A549 (cell line): ENCODE measurements around the gene JAGN1. TPM values are rescaled to one million over a fixed set of nuclear protein-coding genes. Genes with fewer than 3 reads are reported as not detected.
"Not testable (repeated sequence)": the region's sequence is repeated elsewhere in the genome, so short reads cannot be mapped to it uniquely, and the experiment has no call there.

ENCODE experiments used
- ATAC-seq, 2 experiments: fragments of 200-7000 bp in 1 of 2; fragments of >200 bp in 1 of 2; cut with Nextera tagmentation in 1 of 2; cut with Tn5 transposase in 1 of 2; 3 replicates each; pipeline versions ENCODE4 v1.8.0 to v1.9.1; 2018 to 2020; ENCODE audit warnings: mild to moderate bottlenecking in 1 of 2, moderate library complexity in 1 of 2
- CTCF ChIA-PET: fragments of 300-600 bp; sonication (Branson Sonifier 250); formaldehyde crosslinking; extraction: SDS; loops from one replicate; lab custom pipeline; 2021; ENCODE audit warnings: antibody characterized with exemption, inconsistent platforms; lab: Yijun Ruan, JAX
- POLR2A ChIA-PET: fragments of 350-600 bp; formaldehyde crosslinking; extraction: SDS; loops from one replicate; lab custom pipeline; 2021; ENCODE audit warnings: antibody characterized with exemption, inconsistent platforms; lab: Yijun Ruan, JAX
- DNase-seq, 2 experiments: peaks; one replicate each; pipeline versions ENCODE4 v3.0.0 to v3.0.0-alpha.2; 2011 to 2016; ENCODE audit warnings: low read depth in 1 of 2, low spot score in 1 of 2
- FAIRE-seq: peaks from 2 replicates; lab custom pipeline; 2011; peaks lifted over from hg19 to GRCh38; lab: Jason Lieb, UNC
- H3K27ac ChIP-seq, 2 experiments: fragments of >200 bp; sonication (Bioruptor Twin); formaldehyde crosslinking; 3 replicates each; pipeline ENCODE4 v1.5.1; 2016 to 2017
- H3K4me1 ChIP-seq: fragments of >200 bp; sonication (Bioruptor Twin); formaldehyde crosslinking; 3 replicates; pipeline ENCODE4 v1.6.1; 2016
- H3K4me2 ChIP-seq: fragments of >200 bp; sonication (Bioruptor Twin); formaldehyde crosslinking; 3 replicates; pipeline ENCODE4 v1.6.1; 2016
- H3K4me3 ChIP-seq: fragments of >200 bp; sonication (Bioruptor Twin); formaldehyde crosslinking; 3 replicates; pipeline ENCODE4 v1.5.1; 2016
- H3K9me3 ChIP-seq: fragments of >200 bp; sonication (Bioruptor Twin); formaldehyde crosslinking; 3 replicates; pipeline ENCODE4 v1.6.1; 2016
- CBX8 ChIP-seq: fragments of 200-600 bp; sonication (generic); IDR thresholded peaks from 2 replicates; pipeline ENCODE4 v1.6.1; 2016
- CEBPB ChIP-seq, 2 experiments: fragments of >200 bp in 1 of 2; sonication (Bioruptor Twin) in 1 of 2; formaldehyde crosslinking in 1 of 2; IDR thresholded peaks; 2 replicates each; pipeline ENCODE4 v1.6.1; 2012 to 2016
- CHD2 ChIP-seq: fragments of 150-350 bp; IDR thresholded peaks from 2 replicates; pipeline ENCODE4 v1.6.1; 2014; ENCODE audit warnings: low read length; ENCODE audit not compliant: partially characterized antibody
- ESRRA ChIP-seq: fragments of 150-350 bp; IDR thresholded peaks from 2 replicates; pipeline ENCODE4 v1.6.1; 2014; ENCODE audit warnings: mild to moderate bottlenecking, low read length, borderline replicate concordance
- FOSL2 ChIP-seq, 2 experiments: fragments of 450-650 bp in 1 of 2; fragments of >200 bp in 1 of 2; sonication (Bioruptor Twin) in 1 of 2; formaldehyde crosslinking; IDR thresholded peaks; 2 replicates each; pipeline versions ENCODE4 v1.5.0 to v1.6.1; 2016 to 2020; ENCODE audit warnings: mild to moderate bottlenecking in 1 of 2, moderate library complexity in 1 of 2
- FOXS1 ChIP-seq: fragments of 250-450 bp; sonication (Bioruptor Pico); IDR thresholded peaks from 2 replicates; pipeline ENCODE4 v1.5.0; 2020; ENCODE audit warnings: mild to moderate bottlenecking, moderate library complexity
- GATA3 ChIP-seq: IDR thresholded peaks from 2 replicates; pipeline ENCODE4 v1.6.1; 2012; ENCODE audit warnings: borderline replicate concordance
- NR3C1 ChIP-seq: fragments of >200 bp; sonication (Bioruptor Twin); formaldehyde crosslinking; IDR thresholded peaks from 3 replicates; pipeline ENCODE4 v1.6.1; 2017
- USF2 ChIP-seq: fragments of 450-650 bp; IDR thresholded peaks from 2 replicates; pipeline ENCODE4 v1.6.1; 2014; ENCODE audit warnings: antibody characterized with exemption
- ZFP36 ChIP-seq: fragments of 450-650 bp; IDR thresholded peaks from 2 replicates; pipeline ENCODE4 v1.6.1; 2014; ENCODE audit warnings: borderline replicate concordance; ENCODE audit not compliant: partially characterized antibody
- ZSCAN20 ChIP-seq: fragments of 250-450 bp; sonication (Bioruptor Pico); IDR thresholded peaks from 2 replicates; pipeline ENCODE4 v1.8.0; 2022; ENCODE audit warnings: mild to moderate bottlenecking, moderate library complexity
- WGBS: methylation state at CpG from one replicate; pipeline ENCODE4 v1.1.6; 2017; ENCODE audit errors: missing lambda C conversion rate; 5-methylcytosine and 5-hydroxymethylcytosine counted together
- polyA plus RNA-seq, 4 experiments: library from polyadenylated mRNA; depleted of rRNA in 3 of 4; stranded (reverse); fragments of >200 nt; fragmentation: RNase III in 1 of 4; extraction: RNeasy Plus Mini Kit Qiagen cat#74134 plus additional on column Dnase treatment in 1 of 4; gene quantifications; 2 replicates in 3 of 4; 3 replicates in 1 of 4; pipeline ENCODE4 v1.2.3, GENCODE V29; 2011 to 2017
- TF ChIP-seq, protein P1 (sequence below): fragments of >200 bp; sonication (Bioruptor Twin); formaldehyde crosslinking; IDR thresholded peaks from 3 replicates; pipeline ENCODE4 v1.5.1; 2016
- TF ChIP-seq, protein P2 (sequence below): fragments of 200-600 bp; sonication (generic); IDR thresholded peaks from 2 replicates; pipeline ENCODE4 v1.6.1; 2016; ENCODE audit warnings: antibody characterized with exemption, mild to moderate bottlenecking, moderate library complexity

JAGN1 gene
- polyA plus RNA-seq, 2 of the 4 experiments (the other 2 are of a cell fraction), result 48.6 to 63.2 TPM

GRCh38 chr3:9899289-9899791 lies 8.9 kb downstream of the JAGN1 start:
- POLR2A ChIA-PET, result no interaction called here
- Histone ChIP-seq H3K27ac (peak overlapping the region; percentile 76 to 82; a peak in 5 of 6 replicates), H3K9me3 (no peaks in the 10 kb centered on the region), H3K4me1 (peaks cover 61% of the 10 kb centered on the region), H3K4me3 (no peak overlapping the region), H3K4me2 (peak overlapping the region; percentile 68)
- no peak for TF ChIP-seq GATA3
- no peak for TF ChIP-seq USF2
- no peak for TF ChIP-seq ZFP36
- no peak for TF ChIP-seq NR3C1
- TF ChIP-seq CBX8, result no peak
- no peak for TF ChIP-seq FOXS1 (CRISPR knock-in tag)
- DNase-seq (no peak), ATAC-seq (no peak), FAIRE-seq (no peak)
- WGBS, result 43% methylated on average over 3 of the region's 3 CpGs
- CTCF ChIA-PET, result interaction anchor here (1.7 kb wide), 1 partner anchor 14 kb away, joined by 5 read pairs; no protein-coding TSS in a partner anchor

DNA sequence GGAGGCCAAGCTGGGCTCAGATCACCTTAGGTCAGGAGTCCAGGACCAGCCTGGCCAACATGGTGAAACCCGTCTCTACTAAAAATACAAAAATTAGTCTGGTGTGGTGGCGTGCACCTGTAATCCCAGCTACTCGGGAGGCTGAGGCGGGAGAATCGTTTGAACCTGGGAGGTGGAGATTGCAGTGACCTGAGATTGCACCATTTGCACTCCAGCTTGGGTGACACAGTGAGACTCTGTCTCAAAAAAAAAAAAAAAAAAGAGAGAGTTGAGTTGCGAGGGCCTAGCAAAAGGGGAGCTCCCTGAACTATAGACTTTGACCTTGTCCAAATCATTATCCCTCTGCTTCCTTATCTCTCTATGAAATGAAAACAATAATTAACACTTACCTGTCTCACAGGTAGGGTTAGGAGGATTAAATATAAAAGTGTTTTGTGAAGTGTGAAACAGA lies 10.6 kb downstream of the JAGN1 start:
- not testable (repeated sequence) for H3K9me3 ChIP-seq, H3K4me2 ChIP-seq, ATAC-seq, H3K27ac ChIP-seq, H3K4me3 ChIP-seq, DNase-seq, FAIRE-seq
- WGBS, result 91% methylated on average over 6 of the region's 6 CpGs
- CTCF ChIA-PET, result interaction anchor here (0.6 to 3.9 kb wide), 10 partner anchors 10 to 52 kb away, joined by 3 to 18 read pairs (median 4); partner anchors contain the start of genes CRELD1 and JAGN1
- H3K4me1 ChIP-seq, result peaks cover 49% of the 10 kb centered on the region
- POLR2A ChIA-PET, result interaction anchor here (0.7 to 1.4 kb wide), 2 partner anchors 12 to 16 kb away, joined by 5 to 7 read pairs; no protein-coding TSS in a partner anchor

- TF ChIP-seq CHD2, result no peak
- TF ChIP-seq CEBPB (IDR thresholded peaks at IDR 0.05), result no peak
- TF ChIP-seq, protein P1, sequence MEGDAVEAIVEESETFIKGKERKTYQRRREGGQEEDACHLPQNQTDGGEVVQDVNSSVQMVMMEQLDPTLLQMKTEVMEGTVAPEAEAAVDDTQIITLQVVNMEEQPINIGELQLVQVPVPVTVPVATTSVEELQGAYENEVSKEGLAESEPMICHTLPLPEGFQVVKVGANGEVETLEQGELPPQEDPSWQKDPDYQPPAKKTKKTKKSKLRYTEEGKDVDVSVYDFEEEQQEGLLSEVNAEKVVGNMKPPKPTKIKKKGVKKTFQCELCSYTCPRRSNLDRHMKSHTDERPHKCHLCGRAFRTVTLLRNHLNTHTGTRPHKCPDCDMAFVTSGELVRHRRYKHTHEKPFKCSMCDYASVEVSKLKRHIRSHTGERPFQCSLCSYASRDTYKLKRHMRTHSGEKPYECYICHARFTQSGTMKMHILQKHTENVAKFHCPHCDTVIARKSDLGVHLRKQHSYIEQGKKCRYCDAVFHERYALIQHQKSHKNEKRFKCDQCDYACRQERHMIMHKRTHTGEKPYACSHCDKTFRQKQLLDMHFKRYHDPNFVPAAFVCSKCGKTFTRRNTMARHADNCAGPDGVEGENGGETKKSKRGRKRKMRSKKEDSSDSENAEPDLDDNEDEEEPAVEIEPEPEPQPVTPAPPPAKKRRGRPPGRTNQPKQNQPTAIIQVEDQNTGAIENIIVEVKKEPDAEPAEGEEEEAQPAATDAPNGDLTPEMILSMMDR, result no peak
- TF ChIP-seq FOSL2 (IDR thresholded peaks at IDR 0.05), result no peak
- TF ChIP-seq FOSL2 (CRISPR knock-in tag; IDR thresholded peaks at IDR 0.05), result no peak
- TF ChIP-seq, protein P2, sequence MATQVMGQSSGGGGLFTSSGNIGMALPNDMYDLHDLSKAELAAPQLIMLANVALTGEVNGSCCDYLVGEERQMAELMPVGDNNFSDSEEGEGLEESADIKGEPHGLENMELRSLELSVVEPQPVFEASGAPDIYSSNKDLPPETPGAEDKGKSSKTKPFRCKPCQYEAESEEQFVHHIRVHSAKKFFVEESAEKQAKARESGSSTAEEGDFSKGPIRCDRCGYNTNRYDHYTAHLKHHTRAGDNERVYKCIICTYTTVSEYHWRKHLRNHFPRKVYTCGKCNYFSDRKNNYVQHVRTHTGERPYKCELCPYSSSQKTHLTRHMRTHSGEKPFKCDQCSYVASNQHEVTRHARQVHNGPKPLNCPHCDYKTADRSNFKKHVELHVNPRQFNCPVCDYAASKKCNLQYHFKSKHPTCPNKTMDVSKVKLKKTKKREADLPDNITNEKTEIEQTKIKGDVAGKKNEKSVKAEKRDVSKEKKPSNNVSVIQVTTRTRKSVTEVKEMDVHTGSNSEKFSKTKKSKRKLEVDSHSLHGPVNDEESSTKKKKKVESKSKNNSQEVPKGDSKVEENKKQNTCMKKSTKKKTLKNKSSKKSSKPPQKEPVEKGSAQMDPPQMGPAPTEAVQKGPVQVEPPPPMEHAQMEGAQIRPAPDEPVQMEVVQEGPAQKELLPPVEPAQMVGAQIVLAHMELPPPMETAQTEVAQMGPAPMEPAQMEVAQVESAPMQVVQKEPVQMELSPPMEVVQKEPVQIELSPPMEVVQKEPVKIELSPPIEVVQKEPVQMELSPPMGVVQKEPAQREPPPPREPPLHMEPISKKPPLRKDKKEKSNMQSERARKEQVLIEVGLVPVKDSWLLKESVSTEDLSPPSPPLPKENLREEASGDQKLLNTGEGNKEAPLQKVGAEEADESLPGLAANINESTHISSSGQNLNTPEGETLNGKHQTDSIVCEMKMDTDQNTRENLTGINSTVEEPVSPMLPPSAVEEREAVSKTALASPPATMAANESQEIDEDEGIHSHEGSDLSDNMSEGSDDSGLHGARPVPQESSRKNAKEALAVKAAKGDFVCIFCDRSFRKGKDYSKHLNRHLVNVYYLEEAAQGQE, result no peak
- TF ChIP-seq ESRRA, result no peak
- TF ChIP-seq ZSCAN20 (CRISPR knock-in tag), result no peak
- TF ChIP-seq, all 56 proteins: peak for 0
- FAIRE-seq, result no peak
- no peak for ATAC-seq
- CTCF ChIA-PET, result interaction anchor here (0.6 to 3.9 kb wide), 10 partner anchors 9 to 53 kb away, joined by 3 to 18 read pairs (median 6); partner anchors contain the start of gene CRELD1
- Histone ChIP-seq H3K4me3 (no peak overlapping the region), H3K4me1 (peaks cover 40% of the 10 kb centered on the region), H3K9me3 (no peaks in the 10 kb centered on the region), H3K4me2 (no peak overlapping the region), H3K27ac (no peak overlapping the region)
- POLR2A ChIA-PET, result interaction anchor here (0.5 kb wide), 1 partner anchor 8 kb away, joined by 3 read pairs; no protein-coding TSS in a partner anchor
- no peak for DNase-seq
- WGBS, result 88% methylated on average over 5 of the region's 5 CpGs
Measured at GRCh38 chr3:9901967-9902366, 11.6 kb downstream of the JAGN1 start.
